Stomach (tissue), 4 donors: Measurements from ENCODE around the gene USP21.

Experiments
- CTCF ChIP-seq, 7 experiments: fragments of 450-650 bp in 4 of 7; fragments of 200-600 bp in 3 of 7; sonication (generic) in 3 of 7; IDR thresholded peaks; one replicate each; pipeline ENCODE4 v1.5.1; 2016 to 2019; ENCODE audit warnings: antibody characterized with exemption in 7 of 7, control low read depth in 2 of 7, mild to moderate bottlenecking in 1 of 7
- EP300 ChIP-seq: sonication (generic); formaldehyde crosslinking; IDR thresholded peaks from one replicate; pipeline ENCODE4 v1.6.1; 2017; ENCODE audit warnings: antibody characterized with exemption
- POLR2A ChIP-seq, 4 donors: fragments of 450-650 bp; IDR thresholded peaks; one replicate each; pipeline ENCODE4 v1.6.1; 2016; ENCODE audit warnings: antibody characterized with exemption in 4 of 4, control low read depth in 2 of 4, mild to moderate bottlenecking in 1 of 4, moderate library complexity in 1 of 4
- POLR2AphosphoS5 ChIP-seq, 3 donors: sonication (generic); formaldehyde crosslinking; IDR thresholded peaks; one replicate each; pipeline ENCODE4 v1.6.1; 2016; ENCODE audit warnings: antibody characterized with exemption in 3 of 3

- TF ChIP-seq CTCF (IDR thresholded peaks at IDR 0.05) (no peak), POLR2A (IDR thresholded peaks at IDR 0.05) (no peak), EP300 (no peak), POLR2AphosphoS5 (IDR thresholded peaks at IDR 0.05) (no peak)
Measured at GRCh38 chr1:161159913-161160243, 578 bp downstream of the USP21 start.
